H1 (cell line): Measurements from ENCODE around the gene TRABD2A. TPM values are rescaled to one million over a fixed set of nuclear protein-coding genes. Genes with fewer than 3 reads are reported as not detected.

Experiments
- CBX8 ChIP-seq: fragments of 300-800, 300-1000 bp; sonication (generic); IDR thresholded peaks from 2 replicates; pipeline ENCODE4 v1.7.1; 2016; ENCODE audit warnings: low read depth, low read length, borderline replicate concordance
- CEBPB ChIP-seq: IDR thresholded peaks from 2 replicates; pipeline ENCODE4 v1.6.1; 2012; ENCODE audit warnings: low read depth, low read length
- polyA plus RNA-seq, 7 experiments: library from polyadenylated mRNA; depleted of rRNA in 3 of 7; stranded (reverse) in 5 of 7; unstranded in 2 of 7; fragments of >200 nt in 5 of 7; fragments of 200-250 nt in 2 of 7; gene quantifications; 1 replicate in 5 of 7; 2 replicates in 1 of 7; 4 replicates in 1 of 7; pipeline versions ENCODE4 v1.2.1 to v1.2.3, GENCODE V29; 2011 to 2013; ENCODE audit warnings: missing spikeins in 2 of 7, mixed read lengths in 2 of 7
- total RNA-seq: library from RNA; stranded (reverse); fragmentation: NEBNext Ultra II Directional; extraction: Animal tissue kit (Norgen Biotek cat#: 25700); gene quantifications from 2 replicates; pipeline ENCODE4 v1.2.1, GENCODE V29; 2021

Gene TRABD2A
- total and polyA plus RNA-seq, 2 of the 8 experiments (the other 6 are each of a cell fraction or from before 2014, with no cell fraction given) = 17.3 to 18.6 TPM

GRCh38 chr2:84923009-84923408, 42.1 kb upstream of the TRABD2A start (continued):
- no peak for TF ChIP-seq CBX8
- no peak for TF ChIP-seq CEBPB
